IMR-90 (cell line): ENCODE data around the gene DPH6.

Source experiments
- CTCF ChIP-seq: conservative IDR thresholded peaks from 2 replicates; pipeline ENCODE4 v1.5.1; 2012; ENCODE audit warnings: mild to moderate bottlenecking, low read depth, low read length, improper control_type of control experiment
- ELK1 ChIP-seq: fragments of 150-350 bp; IDR thresholded peaks from 2 replicates; pipeline ENCODE4 v1.6.1; 2016; ENCODE audit warnings: low read depth, mild to moderate bottlenecking, low read length, moderate library complexity, borderline replicate concordance
- MAZ ChIP-seq: IDR thresholded peaks from 2 replicates; pipeline ENCODE4 v1.6.1; 2012; ENCODE audit warnings: low read depth, mild to moderate bottlenecking, low read length, improper control_type of control experiment, moderate library complexity, borderline replicate concordance
- MXI1 ChIP-seq: IDR thresholded peaks from 2 replicates; pipeline ENCODE4 v1.6.1; 2012; ENCODE audit warnings: low read depth, mild to moderate bottlenecking, low read length, moderate library complexity, borderline replicate concordance
- POLR2A ChIP-seq: IDR thresholded peaks from 2 replicates; pipeline ENCODE4 v1.6.1; 2012; ENCODE audit warnings: mild to moderate bottlenecking, low read depth, low read length
- USF2 ChIP-seq: fragments of 150-350 bp; IDR thresholded peaks from 2 replicates; pipeline ENCODE4 v1.6.1; 2017; ENCODE audit warnings: mild to moderate bottlenecking, antibody characterized with exemption, low read length, low read depth

- TF ChIP-seq CTCF: no peak
- TF ChIP-seq ELK1: no peak
- no peak for TF ChIP-seq POLR2A
- TF ChIP-seq MAZ: no peak
- TF ChIP-seq MXI1: no peak
- TF ChIP-seq USF2: no peak
Observed at GRCh38 chr15:35486296-35486695, 59.7 kb downstream of the DPH6 start.
